AML-193 (cell line): ENCODE results near the gene RNF186.
"Not testable (repeated sequence)": the region's sequence is repeated elsewhere in the genome, so short reads cannot be mapped to it uniquely, and the experiment has no call there.

Source experiments
- DNase-seq, 2 experiments: peaks; one replicate each; lab custom pipeline; 2025; lab: John Stamatoyannopoulos, UW

The RNF186 gene, protein sequence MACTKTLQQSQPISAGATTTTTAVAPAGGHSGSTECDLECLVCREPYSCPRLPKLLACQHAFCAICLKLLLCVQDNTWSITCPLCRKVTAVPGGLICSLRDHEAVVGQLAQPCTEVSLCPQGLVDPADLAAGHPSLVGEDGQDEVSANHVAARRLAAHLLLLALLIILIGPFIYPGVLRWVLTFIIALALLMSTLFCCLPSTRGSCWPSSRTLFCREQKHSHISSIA

GRCh38 chr1:19814681-19815503 is at the start of gene RNF186:
TSS of gene RNF186 (minus strand) at chr1:19815283. CDS start at chr1:19815101, 182 bp downstream.
- DNase-seq: no peak

GRCh38 chr1:19864570-19865160 is 49.6 kb upstream of the RNF186 start:
- no peak for DNase-seq

- no peak for DNase-seq
Measured at GRCh38 chr1:19862944-19863343, 47.9 kb upstream of the RNF186 start.

DNA sequence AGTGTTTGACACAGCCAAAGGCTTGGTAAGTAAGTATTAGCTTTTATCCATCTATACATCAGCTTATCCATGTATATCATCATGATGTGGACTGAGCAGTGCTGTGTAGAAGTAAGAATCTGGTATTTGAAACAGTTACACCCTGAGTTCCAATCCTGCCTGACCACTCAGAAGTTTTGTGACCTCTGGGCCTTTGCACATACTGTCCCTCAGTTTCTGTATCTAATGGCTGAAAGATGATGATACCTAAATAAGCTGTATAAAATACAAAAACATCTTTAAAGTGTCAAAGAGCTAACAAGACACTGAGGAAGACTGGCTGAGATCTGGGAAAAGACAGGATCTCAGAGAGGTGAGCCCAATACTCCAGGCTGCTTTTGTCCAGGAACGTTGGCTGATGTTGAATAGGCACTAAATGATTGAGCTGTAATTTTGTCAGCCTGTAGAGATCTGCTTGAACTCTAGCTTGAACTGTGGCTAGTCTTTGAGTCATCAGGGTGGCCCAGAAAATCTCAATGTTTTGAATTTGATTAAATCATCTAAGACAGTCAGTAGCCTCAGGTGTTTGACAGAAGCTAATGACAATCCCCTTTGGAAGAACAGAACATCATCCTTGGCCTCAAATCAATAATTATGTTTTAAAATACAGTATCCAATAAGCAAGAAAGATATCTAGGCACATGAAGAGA is 46.9 kb upstream of the RNF186 start:
- DNase-seq: no peak

DNA sequence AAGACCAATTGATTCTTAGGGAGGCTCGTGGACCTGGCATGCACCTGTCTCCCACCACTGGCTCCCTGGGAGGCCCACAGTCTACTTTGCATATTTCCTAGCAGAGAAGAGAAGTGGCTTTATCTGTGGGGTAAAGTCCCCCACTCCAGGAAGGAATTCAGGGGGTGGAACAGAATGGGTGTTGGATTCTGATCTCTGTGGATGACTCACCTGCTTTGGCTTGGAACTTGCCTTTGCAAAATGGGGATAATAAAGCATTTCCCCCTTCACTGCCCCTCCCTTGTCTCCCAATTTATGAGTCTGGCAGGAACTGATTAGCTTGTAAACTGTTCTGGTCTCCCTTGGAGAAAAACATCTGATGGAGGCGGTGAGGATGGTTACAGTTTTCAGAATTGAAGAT is 46.0 kb upstream of the RNF186 start:
- no peak for DNase-seq

GRCh38 chr1:19860418-19860817 is 45.3 kb upstream of the RNF186 start:
- DNase-seq: no peak

DNA sequence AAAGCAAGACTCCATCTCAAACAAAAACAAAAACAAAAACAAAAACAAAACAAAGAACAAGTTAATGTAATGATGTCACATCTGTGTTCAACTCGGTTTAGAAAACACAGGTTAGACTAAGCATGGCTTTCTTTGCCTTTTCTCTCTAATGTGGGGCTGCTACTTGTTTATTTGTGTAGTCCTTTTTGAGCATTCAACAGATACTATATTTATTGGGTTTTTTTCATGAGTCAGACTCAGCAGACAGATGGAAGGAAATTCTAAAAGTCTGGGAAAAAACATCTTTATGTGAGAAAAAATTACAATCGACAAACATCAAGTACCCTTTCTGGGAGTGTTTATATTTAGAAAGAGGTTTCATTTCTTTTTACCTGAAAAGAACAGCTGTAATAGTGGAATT is 44.8 kb upstream of the RNF186 start:
- no peak for DNase-seq

DNA sequence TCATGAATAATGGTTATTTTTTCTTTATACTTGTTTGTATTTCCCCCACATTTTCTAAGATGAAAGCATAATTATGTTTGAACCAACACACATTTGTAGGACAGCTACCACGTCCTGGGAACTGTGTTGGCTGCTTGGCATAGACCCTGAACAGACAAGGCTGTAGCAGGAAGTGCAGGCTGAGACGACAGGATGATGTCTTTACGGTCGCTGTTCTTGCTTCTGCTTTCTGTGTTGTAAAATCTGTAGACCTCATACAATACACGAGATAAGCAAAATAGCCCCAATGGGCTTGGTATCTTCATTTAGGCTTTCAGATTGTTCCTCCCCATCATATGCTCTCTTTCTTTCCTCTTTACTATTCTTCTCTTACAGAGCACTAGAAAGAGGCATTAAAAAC is 43.8 kb upstream of the RNF186 start:
- no peak for DNase-seq

DNA sequence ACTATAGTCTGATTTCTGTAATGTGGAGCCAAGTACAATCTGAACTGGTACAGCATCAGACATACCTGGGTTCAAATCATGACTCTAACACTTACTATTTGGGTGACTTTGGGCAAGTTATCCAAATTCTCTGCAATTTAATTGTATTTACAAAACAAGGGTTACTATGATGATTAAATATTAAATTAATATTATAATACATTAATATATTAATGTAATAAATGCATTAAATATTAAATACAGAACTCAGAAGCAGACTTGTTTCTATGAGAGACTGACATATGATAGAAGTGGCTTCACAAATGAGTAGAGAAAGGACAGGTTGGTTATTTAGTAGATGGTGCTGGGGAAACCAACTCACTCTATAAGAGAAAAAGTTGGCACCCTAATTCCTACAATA is 39.8 kb upstream of the RNF186 start:
- no peak for DNase-seq

DNA sequence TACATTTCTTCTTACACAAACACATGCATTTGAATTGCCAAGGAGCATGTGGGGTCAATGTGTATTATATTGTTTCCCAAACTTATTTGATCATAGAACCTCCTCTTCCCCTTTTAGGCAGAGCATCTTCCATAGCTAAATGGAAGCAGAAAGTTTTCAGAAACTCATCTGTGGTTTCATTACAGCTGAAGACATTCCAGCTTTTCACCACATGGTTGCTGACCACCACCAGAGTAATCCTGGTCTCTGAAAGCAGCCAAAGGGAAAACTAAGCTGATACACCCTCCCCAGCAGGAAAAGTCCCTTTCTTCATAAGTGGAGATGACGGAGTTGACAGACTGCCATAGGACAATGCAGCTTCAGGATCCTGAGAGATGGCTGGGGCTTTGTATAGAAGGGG is 37.0 kb upstream of the RNF186 start:
- no peak for DNase-seq

DNA sequence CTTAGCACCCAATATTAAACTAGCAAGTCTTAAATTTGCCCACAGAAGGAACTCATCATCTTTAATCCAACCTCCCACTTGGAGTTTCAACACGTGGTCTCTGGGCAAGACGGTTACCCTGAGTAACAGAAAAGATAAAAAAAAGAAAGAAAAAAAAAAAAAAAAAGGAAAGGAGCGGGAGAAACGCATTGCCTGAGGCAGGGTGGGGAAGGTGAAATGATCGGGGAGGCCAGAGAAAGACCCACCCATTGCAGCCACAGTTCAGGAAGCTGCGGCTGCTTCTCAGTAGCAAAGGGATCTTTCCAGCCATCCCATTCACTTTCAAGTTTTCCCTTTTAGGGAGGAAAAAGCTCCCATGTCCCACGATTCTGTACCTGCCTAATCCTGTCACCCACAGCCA is 35.1 kb upstream of the RNF186 start:
- DNase-seq: no peak

DNA sequence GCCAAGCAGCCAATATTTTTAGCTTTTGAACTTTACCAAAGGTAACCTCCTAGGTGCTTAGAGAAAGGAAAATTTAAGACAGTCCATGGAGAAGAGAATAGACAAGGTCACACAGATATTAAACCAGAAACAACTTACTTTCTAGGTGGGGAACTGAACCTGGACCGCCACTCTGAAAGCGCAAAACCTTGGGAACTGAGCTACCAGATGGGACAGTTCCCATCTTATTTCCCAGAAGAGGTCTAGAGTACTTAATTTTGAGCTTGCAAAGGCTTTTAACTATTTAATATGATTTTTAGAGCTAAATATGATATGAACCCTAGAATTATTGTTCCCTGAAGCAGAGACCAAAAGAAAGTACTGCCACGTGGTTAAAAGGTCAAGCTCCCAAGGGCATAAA is 34.2 kb upstream of the RNF186 start:
- DNase-seq: not testable (repeated sequence)

GRCh38 chr1:19847334-19847733 is 32.3 kb upstream of the RNF186 start:
- not testable (repeated sequence) for DNase-seq

DNA sequence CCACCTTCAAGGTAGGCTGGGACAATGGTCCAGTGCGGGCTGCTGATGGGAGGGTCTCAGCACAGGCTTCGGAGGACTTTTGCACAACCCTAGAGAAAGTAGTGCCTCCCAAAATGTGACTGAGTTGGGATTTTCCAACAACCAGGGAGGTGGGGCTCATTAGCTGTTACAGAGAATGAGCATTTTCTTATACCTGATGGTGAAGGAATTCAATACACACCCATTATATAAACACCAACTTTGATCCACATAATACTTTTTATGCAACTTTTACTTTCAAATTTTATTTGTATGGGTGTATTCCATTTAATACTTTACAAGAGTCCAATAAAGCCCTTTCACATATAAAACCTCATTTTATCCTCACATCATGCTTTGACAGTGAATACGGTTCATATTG is 31.3 kb upstream of the RNF186 start:
- no peak for DNase-seq

- no peak for DNase-seq
Measured at GRCh38 chr1:19845555-19845954, 30.5 kb upstream of the RNF186 start.

GRCh38 chr1:19844731-19845495 is 29.8 kb upstream of the RNF186 start:
- DNase-seq: no peak

GRCh38 chr1:19840228-19840627 is 25.1 kb upstream of the RNF186 start:
- DNase-seq: no peak

- no peak for DNase-seq
Measured at GRCh38 chr1:19837866-19838265, 22.8 kb upstream of the RNF186 start.

DNA sequence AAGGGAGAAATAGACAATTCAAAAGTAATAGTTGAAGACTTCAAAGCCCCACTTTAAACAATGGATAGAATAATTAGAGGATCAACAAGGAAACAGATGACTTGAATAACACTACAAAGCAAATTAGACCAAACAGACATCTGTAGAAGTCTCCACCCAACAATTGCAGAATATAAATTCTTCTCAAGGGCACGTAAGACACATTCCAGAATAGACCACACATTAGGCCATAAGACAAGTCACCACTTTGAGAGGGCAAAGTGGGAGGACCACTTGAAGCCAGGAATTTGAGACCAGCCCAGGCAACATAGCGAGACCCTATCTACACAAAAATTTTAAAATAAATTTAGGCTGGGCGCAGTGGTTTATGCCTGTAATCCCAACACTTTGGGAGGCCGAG is 20.5 kb upstream of the RNF186 start:
- no peak for DNase-seq

DNA sequence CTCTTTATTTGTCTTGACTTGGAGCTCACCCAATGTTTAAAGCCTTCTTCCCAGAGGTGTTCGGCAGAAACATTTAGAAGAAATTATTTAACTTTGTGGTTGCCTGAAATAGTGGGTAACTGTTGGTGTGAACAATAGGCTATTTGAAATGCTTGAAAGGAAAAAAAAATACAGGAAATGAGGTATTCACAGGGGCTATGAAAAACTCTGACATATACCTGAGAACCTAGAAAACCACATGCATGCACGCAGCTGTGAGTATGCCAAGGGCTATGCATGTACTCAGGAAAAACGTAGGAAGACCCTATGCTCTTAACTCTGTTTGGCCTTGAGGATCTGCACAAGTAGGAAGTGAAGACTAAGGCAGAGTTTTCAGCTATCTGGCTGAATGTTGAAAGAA is 16.4 kb upstream of the RNF186 start:
- no peak for DNase-seq

GRCh38 chr1:19828546-19828945 is 13.5 kb upstream of the RNF186 start:
- no peak for DNase-seq

GRCh38 chr1:19825298-19825697 is 10.2 kb upstream of the RNF186 start:
- no peak for DNase-seq
